ENCODE results near the gene TUNAR.
"Not testable (repeated sequence)": the region's sequence is repeated elsewhere in the genome, so short reads cannot be mapped to it uniquely, and the experiment has no call there.

The TUNAR gene

GRCh38 chr14:95964901-95965300, 88.3 kb downstream of the TUNAR start:
- H3K36me3 ChIP-seq: no peaks in the 10 kb centered on the region

GRCh38 chr14:95968048-95968447, 91.4 kb downstream of the TUNAR start:
- H3K27me3 ChIP-seq; H3K27ac ChIP-seq; H3K4me1 ChIP-seq (ENCODE audit: control insufficient read depth in 1 of 2, insufficient read depth in 1 of 2, low read depth in 1 of 2, low read length in 1 of 2); H3K4me3 ChIP-seq (ENCODE audit: low read depth in 1 of 2, low read length in 1 of 2); H3K36me3 ChIP-seq; H3K9me3 ChIP-seq: not testable (repeated sequence)

More at GRCh38 chr14:95964901-95965300, 88.3 kb downstream of the TUNAR start:
- TF ChIP-seq CTCF (IDR thresholded peaks at IDR 0.05): no peak
- Histone ChIP-seq H3K4me3 (ENCODE audit: low read depth in 1 of 2, low read length in 1 of 2) (no peak overlapping the region), H3K4me1 (ENCODE audit: control insufficient read depth in 1 of 2, insufficient read depth in 1 of 2, low read depth in 1 of 2, low read length in 1 of 2) (no peaks in the 10 kb centered on the region), H3K27ac (no peak overlapping the region), H3K27me3 (no peaks in the 10 kb centered on the region), H3K9me3 (no peaks in the 10 kb centered on the region)
